Lower leg skin (tissue), 4 donors: ENCODE data around the gene CDH23. TPM values are rescaled to one million over a fixed set of nuclear protein-coding genes. Genes with fewer than 3 reads are reported as not detected.

Experiments
- DNase-seq, 2 donors: peaks; one replicate each; pipeline ENCODE4 v3.0.0-alpha.2; 2019; ENCODE audit warnings: low spot score in 2 of 2
- H3K4me3 ChIP-seq: fragments of 200-600 bp; sonication (generic); 2 replicates; pipeline ENCODE4 v1.5.1; 2017; ENCODE audit warnings: mild to moderate bottlenecking, low read depth; ENCODE audit not compliant: poor library complexity, severe bottlenecking
- CTCF ChIP-seq, 3 donors: fragments of 450-650 bp; IDR thresholded peaks; one replicate each; pipeline ENCODE4 v1.5.1; 2016; ENCODE audit warnings: antibody characterized with exemption in 3 of 3, mild to moderate bottlenecking in 3 of 3, moderate library complexity in 2 of 3
- POLR2A ChIP-seq, 2 donors: fragments of 450-650 bp; IDR thresholded peaks; one replicate each; pipeline ENCODE4 v1.6.1; 2016 to 2017; ENCODE audit warnings: antibody characterized with exemption in 2 of 2, mild to moderate bottlenecking in 1 of 2, moderate library complexity in 1 of 2
- WGBS, 2 donors: methylation state at CpG; one replicate each; pipeline ENCODE4 v1.1.5; 2018; 5-methylcytosine and 5-hydroxymethylcytosine counted together
- intact Hi-C: fragments of 100-400 bp; cut with DNase I; formaldehyde crosslinking; loops from one replicate; pipeline ENCODE4 v1.15.0; 2023; ENCODE audit warnings: low total_unique reads
- total RNA-seq, 4 donors: library from RNA; depleted of rRNA; stranded (reverse); fragments of >200 nt; gene quantifications; one replicate each; pipeline ENCODE4 v1.1.0, GENCODE V29; 2016

CDH23 gene
- total RNA-seq, 4 donors from 2014 or later, result 1.7 to 9.2 (median 2.6) TPM

- intact Hi-C loops, result loop anchor here (10.0 kb wide), 1 partner anchor 55 kb away; no protein-coding TSS in a partner anchor
- DNase-seq, result no peak
- no peak for TF ChIP-seq CTCF (IDR thresholded peaks at IDR 0.05)
- TF ChIP-seq POLR2A (IDR thresholded peaks at IDR 0.05), result no peak
- H3K4me3 ChIP-seq, result no peak overlapping the region
- WGBS, 2 donors, result 86 to 92% methylated on average over 6 of the region's 6 CpGs
Observed at GRCh38 chr10:71779641-71780040, 382.9 kb downstream of the CDH23 start.

GRCh38 chr10:71780156-71780555 lies 383.4 kb downstream of the CDH23 start:
- TF ChIP-seq CTCF (IDR thresholded peaks at IDR 0.05) (no peak), POLR2A (IDR thresholded peaks at IDR 0.05) (no peak)
- no peak overlapping the region for H3K4me3 ChIP-seq
- intact Hi-C loops, result no loop called here
- no peak for DNase-seq
- 89 to 94% methylated on average over 7 of the region's 7 CpGs for whole genome bisulfite sequencing, 2 donors

GRCh38 chr10:71780719-71781118 lies 384.0 kb downstream of the CDH23 start:
- 92% methylated on average over 9 of the region's 9 CpGs for WGBS, 2 donors
- TF ChIP-seq POLR2A (IDR thresholded peaks at IDR 0.05) (no peak), CTCF (IDR thresholded peaks at IDR 0.05) (no peak)
- intact Hi-C loops, result no loop called here
- no peak for DNase-seq
- no peak overlapping the region for H3K4me3 ChIP-seq

GRCh38 chr10:71782221-71782916 lies 385.6 kb downstream of the CDH23 start:
- no peak overlapping the region for H3K4me3 ChIP-seq
- 74 to 90% methylated on average over 5 to 6 of the region's 6 CpGs for WGBS, 2 donors
- DNase-seq, result no peak
- intact Hi-C loops, result no loop called here
- TF ChIP-seq POLR2A (IDR thresholded peaks at IDR 0.05), result no peak
- TF ChIP-seq CTCF (IDR thresholded peaks at IDR 0.05), result no peak

- intact Hi-C loops, result no loop called here
- DNase-seq, result no peak
- 54 to 61% methylated on average over 7 of the region's 7 CpGs for WGBS, 2 donors
- TF ChIP-seq POLR2A (IDR thresholded peaks at IDR 0.05) (no peak), CTCF (IDR thresholded peaks at IDR 0.05) (no peak)
- H3K4me3 ChIP-seq, result no peak overlapping the region
Observed at GRCh38 chr10:71782917-71783490, 386.3 kb downstream of the CDH23 start.
